ENCODE data around the gene GPRIN2. TPM values are rescaled to one million over a fixed set of nuclear protein-coding genes. Genes with fewer than 3 reads are reported as not detected.
A peak's percentile ranks its signal among the peaks of the same experiment; 100 is the strongest.

Gene GPRIN2
- total RNA-seq, 1 donor from 2014 or later, result 3.0 TPM

- Histone ChIP-seq H3K79me2 (ENCODE audit: insufficient read depth, low read length) (no peaks in the 10 kb centered on the region), H3K27ac (ENCODE audit: low read depth, low read length) (peak overlapping the region; percentile 51), H3K4me3 (ENCODE audit: insufficient read depth, low read depth, low read length) (peak overlapping the region; percentile 7), H3K27me3 (ENCODE audit: insufficient read depth, low read length) (peaks cover 32% of the 10 kb centered on the region), H3K4me1 (ENCODE audit: insufficient read depth, low read length) (peaks cover 12% of the 10 kb centered on the region), H3K4me2 (ENCODE audit: low read length) (peak overlapping the region; percentile 59), H2AFZ (ENCODE audit: low read depth, low read length) (peak overlapping the region; percentile 33), H3K36me3 (ENCODE audit: insufficient read depth, low read length) (no peaks in the 10 kb centered on the region), H4K20me1 (ENCODE audit: insufficient read depth, low read length) (no peaks in the 10 kb centered on the region), H3K9ac (ENCODE audit: low read length) (peak overlapping the region; percentile 46), H3K9me3 (ENCODE audit: insufficient read depth, low read depth, low read length) (no peaks in the 10 kb centered on the region)
- DNase-seq (ENCODE audit: low read depth), result no peak
- peaks cover 2% of the 10 kb centered on the region for H3K36me3 Mint-ChIP-seq (ENCODE audit: low read depth, unreplicated experiment)
- H3K4me1 Mint-ChIP-seq (ENCODE audit: low read depth, unreplicated experiment), result peaks cover 8% of the 10 kb centered on the region
- H3K27ac Mint-ChIP-seq (ENCODE audit: unreplicated experiment), result peak overlapping the region; percentile 67
- peaks cover 2% of the 10 kb centered on the region for H3K9me3 Mint-ChIP-seq (ENCODE audit: unreplicated experiment)
- peak overlapping the region; percentile 23 for H3K4me3 Mint-ChIP-seq (ENCODE audit: unreplicated experiment)
- peaks cover 36% of the 10 kb centered on the region for H3K27me3 Mint-ChIP-seq (ENCODE audit: low read depth, unreplicated experiment)
- FAIRE-seq, result no peak
- TF ChIP-seq, protein P1, sequence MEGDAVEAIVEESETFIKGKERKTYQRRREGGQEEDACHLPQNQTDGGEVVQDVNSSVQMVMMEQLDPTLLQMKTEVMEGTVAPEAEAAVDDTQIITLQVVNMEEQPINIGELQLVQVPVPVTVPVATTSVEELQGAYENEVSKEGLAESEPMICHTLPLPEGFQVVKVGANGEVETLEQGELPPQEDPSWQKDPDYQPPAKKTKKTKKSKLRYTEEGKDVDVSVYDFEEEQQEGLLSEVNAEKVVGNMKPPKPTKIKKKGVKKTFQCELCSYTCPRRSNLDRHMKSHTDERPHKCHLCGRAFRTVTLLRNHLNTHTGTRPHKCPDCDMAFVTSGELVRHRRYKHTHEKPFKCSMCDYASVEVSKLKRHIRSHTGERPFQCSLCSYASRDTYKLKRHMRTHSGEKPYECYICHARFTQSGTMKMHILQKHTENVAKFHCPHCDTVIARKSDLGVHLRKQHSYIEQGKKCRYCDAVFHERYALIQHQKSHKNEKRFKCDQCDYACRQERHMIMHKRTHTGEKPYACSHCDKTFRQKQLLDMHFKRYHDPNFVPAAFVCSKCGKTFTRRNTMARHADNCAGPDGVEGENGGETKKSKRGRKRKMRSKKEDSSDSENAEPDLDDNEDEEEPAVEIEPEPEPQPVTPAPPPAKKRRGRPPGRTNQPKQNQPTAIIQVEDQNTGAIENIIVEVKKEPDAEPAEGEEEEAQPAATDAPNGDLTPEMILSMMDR (IDR thresholded peaks at IDR 0.05; ENCODE audit: insufficient read depth, low read depth, low read length), result no peak
- TF ChIP-seq EZH2 (IDR thresholded peaks at IDR 0.05; ENCODE audit: insufficient read depth, low read length), result no peak
Measured at GRCh38 chr10:46540412-46541016, 15.9 kb downstream of the GPRIN2 start.

GRCh38 chr10:46539596-46540411 lies 16.7 kb downstream of the GPRIN2 start:
- no peak overlapping the region for H3K4me3 ChIP-seq (ENCODE audit: insufficient read depth, low read depth, low read length)
- peak overlapping the region; percentile 23 for H3K4me3 Mint-ChIP-seq (ENCODE audit: unreplicated experiment)
- peaks cover 36% of the 10 kb centered on the region for H3K27me3 Mint-ChIP-seq (ENCODE audit: low read depth, unreplicated experiment)
- TF ChIP-seq, protein P1 (IDR thresholded peaks at IDR 0.05; ENCODE audit: insufficient read depth, low read depth, low read length), result no peak
- TF ChIP-seq EZH2 (IDR thresholded peaks at IDR 0.05; ENCODE audit: insufficient read depth, low read length), result no peak
- H3K4me2 ChIP-seq (ENCODE audit: low read length), result peak overlapping the region; percentile 47
- peak overlapping the region; percentile 67 for H3K27ac Mint-ChIP-seq (ENCODE audit: unreplicated experiment)
- H3K9ac ChIP-seq (ENCODE audit: low read length), result peak overlapping the region; percentile 46
- H3K9me3 ChIP-seq (ENCODE audit: insufficient read depth, low read depth, low read length), result no peaks in the 10 kb centered on the region
- H4K20me1 ChIP-seq (ENCODE audit: insufficient read depth, low read length), result no peaks in the 10 kb centered on the region
- H3K36me3 ChIP-seq (ENCODE audit: insufficient read depth, low read length), result no peaks in the 10 kb centered on the region
- peaks cover 2% of the 10 kb centered on the region for H3K9me3 Mint-ChIP-seq (ENCODE audit: unreplicated experiment)
- H3K36me3 Mint-ChIP-seq (ENCODE audit: low read depth, unreplicated experiment), result peaks cover 1% of the 10 kb centered on the region
- DNase-seq (ENCODE audit: low read depth), result peak; percentile 69
- H3K27ac ChIP-seq (ENCODE audit: low read depth, low read length), result peak overlapping the region; percentile 51
- peaks cover 33% of the 10 kb centered on the region for H3K27me3 ChIP-seq (ENCODE audit: insufficient read depth, low read length)
- H3K4me1 ChIP-seq (ENCODE audit: insufficient read depth, low read length), result peaks cover 12% of the 10 kb centered on the region
- peak overlapping the region; percentile 7 for H2AFZ ChIP-seq (ENCODE audit: low read depth, low read length)
- no peaks in the 10 kb centered on the region for H3K79me2 ChIP-seq (ENCODE audit: insufficient read depth, low read length)
- peaks cover 8% of the 10 kb centered on the region for H3K4me1 Mint-ChIP-seq (ENCODE audit: low read depth, unreplicated experiment)
- peak; percentile 50 for FAIRE-seq

All from astrocyte (in vitro differentiated cells and primary cell).